SK-N-SH treated with all-trans-retinoic acid at 6 μM for 48 hours (cell line): ENCODE results near the gene ATP4B.

Source experiments
- CSDC2 ChIP-seq: fragments of 250-450 bp; sonication (Bioruptor Pico); IDR thresholded peaks from 2 replicates; pipeline ENCODE4 v1.5.0; 2020; ENCODE audit warnings: mild to moderate bottlenecking, moderate library complexity
- ESRRG ChIP-seq: fragments of 250-450 bp; sonication (Bioruptor Pico); IDR thresholded peaks from 2 replicates; pipeline ENCODE4 v1.6.1; 2021; ENCODE audit warnings: mild to moderate bottlenecking
- GLIS3 ChIP-seq: fragments of 250-450 bp; sonication (Bioruptor Pico); IDR thresholded peaks from 2 replicates; pipeline ENCODE4 v1.5.0; 2020; ENCODE audit warnings: mild to moderate bottlenecking, moderate library complexity
- ISL1 ChIP-seq: fragments of 250-450 bp; sonication (Bioruptor Pico); IDR thresholded peaks from 2 replicates; pipeline ENCODE4 v2.1.2; 2022; ENCODE audit warnings: mild to moderate bottlenecking, moderate library complexity
- PATZ1 ChIP-seq: fragments of 250-450 bp; sonication (Bioruptor Pico); IDR thresholded peaks from 2 replicates; pipeline ENCODE4 v1.8.0; 2020; ENCODE audit warnings: mild to moderate bottlenecking, moderate library complexity, borderline replicate concordance
- SNAI2 ChIP-seq: fragments of 250-450 bp; sonication (Bioruptor Pico); IDR thresholded peaks from 2 replicates; pipeline ENCODE4 v1.5.0; 2020; ENCODE audit warnings: mild to moderate bottlenecking, moderate library complexity
- ZC3H10 ChIP-seq: fragments of 250-450 bp; sonication (Bioruptor Pico); IDR thresholded peaks from 2 replicates; pipeline ENCODE4 v1.5.1; 2021; ENCODE audit warnings: mild to moderate bottlenecking, moderate library complexity
- ZFP3 ChIP-seq: fragments of 250-450 bp; sonication (Bioruptor Pico); IDR thresholded peaks from 2 replicates; pipeline ENCODE4 v1.5.0; 2020; ENCODE audit warnings: mild to moderate bottlenecking, moderate library complexity
- ZFP30 ChIP-seq: fragments of 450-650 bp; formaldehyde crosslinking; IDR thresholded peaks from 2 replicates; pipeline ENCODE4 v1.5.0; 2022; ENCODE audit warnings: mild to moderate bottlenecking, moderate library complexity
- ZNF565 ChIP-seq: fragments of 450-650 bp; formaldehyde crosslinking; conservative IDR thresholded peaks from 2 replicates; pipeline ENCODE4 v1.5.0; 2020; ENCODE audit warnings: low read depth, mild to moderate bottlenecking, moderate library complexity
- ZNF70 ChIP-seq: fragments of 450-650 bp; formaldehyde crosslinking; IDR thresholded peaks from 2 replicates; pipeline ENCODE4 v1.5.0; 2020; ENCODE audit warnings: mild to moderate bottlenecking, moderate library complexity

DNA sequence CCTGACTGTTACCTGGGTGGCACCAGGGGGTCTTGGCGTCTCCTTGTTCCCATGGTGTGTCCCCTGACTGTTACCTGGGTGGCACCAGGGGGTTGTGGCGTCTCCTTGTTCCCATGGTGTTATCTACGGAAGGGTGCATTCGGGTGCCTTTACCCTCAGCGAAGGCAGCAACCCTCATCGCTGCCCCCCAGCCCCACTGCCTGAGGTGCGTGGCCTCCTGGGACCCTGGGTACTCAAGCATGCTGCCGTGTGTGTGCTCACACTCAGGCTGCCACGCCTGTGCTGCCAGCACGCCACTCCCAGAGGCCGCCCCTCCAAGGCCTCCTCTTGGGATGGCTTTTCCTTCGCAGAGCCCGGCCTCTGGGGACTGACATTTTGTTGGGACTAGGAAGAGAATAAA, 48.4 kb downstream of the ATP4B start:
- TF ChIP-seq ZNF70 (CRISPR knock-in tag) = no peak
- no peak for TF ChIP-seq ZFP30 (CRISPR knock-in tag)
- no peak for TF ChIP-seq SNAI2 (CRISPR knock-in tag)
- no peak for TF ChIP-seq ZC3H10 (CRISPR knock-in tag)
- no peak for TF ChIP-seq ISL1 (CRISPR knock-in tag)
- TF ChIP-seq PATZ1 = no peak
- no peak for TF ChIP-seq ESRRG (CRISPR knock-in tag)
- no peak for TF ChIP-seq ZFP3 (CRISPR knock-in tag)
- TF ChIP-seq GLIS3 (CRISPR knock-in tag) = no peak
- TF ChIP-seq CSDC2 = no peak
- TF ChIP-seq ZNF565 = no peak
